ENCODE results near the gene TPD52L2. TPM values are rescaled to one million over a fixed set of nuclear protein-coding genes. Genes with fewer than 3 reads are reported as not detected.
A peak's percentile ranks its signal among the peaks of the same experiment; 100 is the strongest.
"Not testable (repeated sequence)": the region's sequence is repeated elsewhere in the genome, so short reads cannot be mapped to it uniquely, and the experiment has no call there.

TPD52L2 gene
- total and polyA plus RNA-seq, 5 experiments from 2014 or later, result 39.3 to 79.0 (median 56.4) TPM

DNA sequence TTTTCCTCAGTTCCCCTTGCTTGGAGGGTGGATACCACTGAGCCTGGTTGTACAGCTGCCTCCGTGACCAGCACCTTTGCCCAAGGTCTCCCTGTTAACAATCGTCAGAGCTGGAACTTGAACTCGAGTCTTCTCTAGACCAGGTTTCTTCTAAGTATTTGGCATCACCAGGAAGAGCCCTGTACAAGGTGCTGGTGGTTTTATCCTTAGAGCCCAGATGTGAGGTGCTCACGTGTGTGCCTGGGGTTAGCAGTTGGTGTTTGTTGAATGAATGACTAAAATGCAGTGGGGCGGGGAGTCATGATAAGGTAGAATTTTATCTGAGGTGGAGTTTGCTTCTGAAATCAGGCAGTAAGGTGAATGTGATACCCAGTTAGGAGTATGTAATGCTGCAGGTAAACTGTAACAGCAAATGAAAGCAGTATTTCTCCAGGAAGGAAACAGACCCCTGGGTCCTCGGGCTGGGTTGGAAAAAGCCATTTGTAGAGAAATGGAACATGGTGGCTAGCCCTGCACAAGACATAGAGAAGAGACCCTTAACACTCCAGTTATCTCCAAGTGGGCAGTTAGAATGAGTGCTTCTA, 33.0 kb downstream of the TPD52L2 start:
- ATAC-seq (no peak), DNase-seq (no peak)
- POLR2A ChIA-PET, result interaction anchor here (1.2 to 2.3 kb wide), 2 partner anchors 14 to 82 kb away, joined by 4 to 9 read pairs; partner anchors contain the start of gene SAMD10
- H3K27ac Mint-ChIP-seq, result peak overlapping the region; percentile 61 to 89 (median 84)
- peaks cover 32 to 76% (median 63%) of the 10 kb centered on the region in 4 donors for H3K4me1 Mint-ChIP-seq
- H3K9me3 Mint-ChIP-seq, result no peaks in the 10 kb centered on the region
- peak overlapping the region in 9 of 10 donors; percentile 3 to 72 (median 50) for H3K4me3 Mint-ChIP-seq
- H3K27me3 Mint-ChIP-seq, result no peaks in the 10 kb centered on the region
- H3K36me3 Mint-ChIP-seq, result peaks cover 0 to 17% (median 3%) of the 10 kb centered on the region in 3 donors

DNA sequence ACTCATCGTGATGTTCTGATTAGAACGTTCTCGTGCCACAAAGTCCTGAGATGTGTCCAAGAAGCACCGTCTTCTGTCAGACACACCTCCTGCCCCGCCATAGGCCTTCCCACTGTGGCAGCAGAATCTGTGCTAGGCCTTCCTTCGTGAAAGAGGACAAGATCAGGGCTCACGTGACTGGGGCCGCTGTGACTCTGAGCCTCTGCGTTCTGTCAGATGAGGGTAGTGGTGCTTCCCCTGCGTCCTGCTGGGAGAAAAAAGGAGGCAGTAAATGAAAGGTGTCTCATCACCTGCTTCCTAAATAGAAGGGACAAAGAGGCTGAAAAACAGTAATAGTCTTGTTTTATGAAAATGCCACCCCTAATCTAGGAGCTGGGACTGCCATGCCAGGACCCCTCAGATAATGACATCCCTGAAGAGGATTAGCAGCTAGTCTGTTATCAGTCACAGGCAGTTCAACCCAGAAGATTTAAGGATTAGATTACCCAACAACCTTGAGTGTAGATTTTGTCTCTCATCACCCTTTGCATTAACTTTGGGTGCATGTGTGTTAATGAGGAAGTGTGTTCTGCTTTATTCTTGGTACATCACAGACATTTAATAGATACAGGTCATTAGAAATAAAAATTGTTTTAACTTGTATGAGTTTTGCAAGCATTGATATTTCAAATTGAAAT, 34.0 kb downstream of the TPD52L2 start:
- Mint-ChIP-seq H3K27me3 (no peaks in the 10 kb centered on the region), H3K36me3 (peaks cover 0 to 17% (median 3%) of the 10 kb centered on the region in 3 donors), H3K4me3 (peak overlapping the region in 9 of 10 donors; percentile 12 to 58 (median 30)), H3K9me3 (no peaks in the 10 kb centered on the region), H3K4me1 (peaks cover 30 to 82% (median 66%) of the 10 kb centered on the region in 4 donors), H3K27ac (peak overlapping the region; percentile 61 to 89 (median 83))
- ATAC-seq (peak in 1 of 2 donors; percentile 39), DNase-seq (peak in 7 of 10 donors; percentile 15 to 67 (median 29))
- POLR2A ChIA-PET, result interaction anchor here (0.7 kb wide), 1 partner anchor 342 kb away, joined by 6 read pairs; no protein-coding TSS in a partner anchor

DNA sequence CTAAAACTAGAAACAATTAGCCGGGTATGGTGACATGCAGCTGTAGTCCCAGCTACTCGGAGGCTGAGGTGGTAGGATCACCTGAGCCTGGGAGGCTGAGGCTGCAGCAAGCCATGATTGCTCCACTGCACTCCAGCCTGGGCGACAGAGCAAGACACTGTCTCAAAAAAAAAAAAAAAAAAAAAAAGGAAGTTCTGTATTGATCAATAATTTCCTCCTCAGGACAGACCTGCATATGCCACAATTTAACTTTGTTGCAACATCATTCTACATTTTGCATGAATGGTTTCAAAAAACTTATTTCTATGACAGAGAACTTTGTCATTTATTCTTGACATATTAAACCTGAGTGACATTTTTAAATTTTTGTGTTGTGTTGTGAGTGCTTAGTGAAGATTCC, 35.3 kb downstream of the TPD52L2 start:
- H3K27me3 Mint-ChIP-seq, result no peaks in the 10 kb centered on the region
- H3K4me3 Mint-ChIP-seq, result peak overlapping the region in 3 of 10 donors; percentile 6 to 24 (median 8)
- ATAC-seq (no peak), DNase-seq (no peak)
- H3K36me3 Mint-ChIP-seq, result peaks cover 0 to 22% (median 3%) of the 10 kb centered on the region in 3 donors
- H3K4me1 Mint-ChIP-seq, result peaks cover 34 to 88% (median 67%) of the 10 kb centered on the region in 4 donors
- peak overlapping the region in 5 of 10 donors; percentile 52 to 87 (median 75) for H3K27ac Mint-ChIP-seq
- POLR2A ChIA-PET, result no interaction called here
- H3K9me3 Mint-ChIP-seq, result no peaks in the 10 kb centered on the region

DNA sequence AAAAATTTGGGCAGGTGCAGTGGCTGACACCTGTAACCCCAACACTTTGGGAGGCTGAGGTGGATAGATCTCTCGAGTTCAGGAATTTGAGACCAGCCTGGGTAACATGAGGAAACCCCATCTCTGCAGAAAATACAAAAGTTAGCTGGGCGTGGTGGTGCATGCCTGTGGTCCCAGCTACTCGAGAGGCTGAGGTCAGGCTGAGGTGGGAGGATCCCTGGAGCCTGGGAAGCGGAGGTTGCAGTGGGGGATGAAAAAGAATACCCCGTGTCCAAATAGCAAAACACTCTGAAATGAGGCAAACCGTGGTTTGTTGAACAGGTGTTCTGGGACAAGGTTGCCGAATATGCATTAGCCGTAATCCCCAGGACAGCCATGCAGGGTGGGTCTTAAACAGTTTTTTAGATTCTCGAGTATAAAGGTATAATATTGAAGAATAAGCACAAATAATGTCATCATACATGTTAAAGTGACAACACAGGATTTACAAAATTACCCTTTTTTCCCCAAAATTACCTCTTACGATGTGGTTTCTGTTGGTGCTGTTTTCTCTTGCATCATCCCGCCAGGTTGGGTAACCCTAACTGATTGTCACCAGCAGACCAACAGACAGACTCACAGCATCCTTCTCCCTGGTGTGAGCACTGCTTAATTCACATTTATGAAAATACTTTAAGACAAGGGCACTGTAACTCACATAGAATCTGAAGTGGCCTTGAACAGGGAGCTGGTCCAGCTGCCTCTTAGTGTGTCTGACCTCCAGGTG, 38.9 kb downstream of the TPD52L2 start:
- Mint-ChIP-seq H3K4me3 (peak overlapping the region in 6 of 10 donors; percentile 19 to 52 (median 38)), H3K36me3 (peaks cover 0 to 18% (median 0%) of the 10 kb centered on the region in 3 donors), H3K9me3 (no peaks in the 10 kb centered on the region), H3K27me3 (no peaks in the 10 kb centered on the region), H3K4me1 (peaks cover 21 to 75% (median 48%) of the 10 kb centered on the region in 4 donors), H3K27ac (peak overlapping the region in 9 of 10 donors; percentile 67 to 91 (median 80))
- DNase-seq (no peak), ATAC-seq (no peak)
- POLR2A ChIA-PET, result interaction anchor here (0.8 kb wide), 1 partner anchor 35 kb away, joined by 3 read pairs; no protein-coding TSS in a partner anchor

DNA sequence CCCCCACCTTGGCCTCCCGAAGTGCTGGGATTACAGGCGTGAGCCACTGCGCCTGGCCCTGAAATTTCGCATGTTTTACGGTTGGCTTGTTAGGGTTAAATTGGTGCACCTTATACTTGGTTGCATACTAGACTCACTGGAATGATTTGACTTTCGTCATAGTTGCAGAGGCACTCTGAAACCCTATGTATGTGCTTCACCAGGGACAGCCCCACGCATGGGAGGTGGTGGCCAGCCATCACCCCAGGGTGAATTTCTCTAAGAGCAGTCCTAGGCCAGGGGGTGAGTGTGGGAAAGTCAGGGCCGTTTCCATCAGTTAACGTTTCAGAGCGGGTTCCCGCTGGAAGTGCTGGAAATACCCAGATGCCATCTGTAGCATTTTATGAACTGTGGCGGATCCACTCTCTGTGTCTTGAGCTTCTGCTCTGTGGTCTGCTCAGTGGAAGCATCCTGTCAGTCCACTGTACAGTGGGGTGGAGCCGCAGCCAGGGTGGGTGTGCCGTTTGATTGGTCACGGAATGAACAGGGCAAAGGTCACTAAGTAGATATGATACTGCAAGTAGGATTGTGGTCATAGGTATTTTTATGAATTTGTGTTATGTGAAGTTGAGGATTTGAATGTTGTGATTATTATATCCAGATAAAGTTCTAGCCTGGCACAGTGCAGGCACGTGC, 43.1 kb downstream of the TPD52L2 start:
- DNase-seq (no peak), ATAC-seq (no peak)
- POLR2A ChIA-PET, result interaction anchor here (4.8 kb wide), 1 partner anchor 12 kb away, joined by 11 read pairs; no protein-coding TSS in a partner anchor
- peak overlapping the region in 5 of 10 donors; percentile 44 to 85 (median 73) for H3K27ac Mint-ChIP-seq
- H3K36me3 Mint-ChIP-seq, result peaks cover 0 to 14% (median 0%) of the 10 kb centered on the region in 3 donors
- no peaks in the 10 kb centered on the region for H3K27me3 Mint-ChIP-seq
- peaks cover 29 to 77% (median 53%) of the 10 kb centered on the region in 4 donors for H3K4me1 Mint-ChIP-seq
- H3K9me3 Mint-ChIP-seq, result no peaks in the 10 kb centered on the region
- peak overlapping the region in 1 of 10 donors; percentile 45 for H3K4me3 Mint-ChIP-seq

DNA sequence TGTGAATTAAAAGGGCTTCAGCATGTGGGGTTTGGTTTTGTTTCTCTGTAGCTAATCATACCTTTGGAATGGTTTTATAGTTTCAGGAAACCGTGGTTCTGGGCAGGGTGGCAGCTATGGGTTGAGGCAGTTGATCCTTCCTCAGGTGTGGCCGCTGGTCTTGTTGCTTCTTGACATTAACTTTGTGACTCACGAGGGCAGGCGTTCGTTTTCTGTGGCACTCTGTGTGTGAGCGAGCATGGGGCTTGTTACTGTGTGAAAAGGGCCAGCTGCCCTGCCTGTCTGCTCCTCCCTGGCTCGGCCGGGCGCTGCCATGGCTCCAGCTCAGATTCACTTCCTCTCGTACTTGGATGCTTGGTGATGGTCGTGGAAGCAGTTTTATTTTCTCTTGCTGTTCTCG, 46.1 kb downstream of the TPD52L2 start:
- DNase-seq (no peak), ATAC-seq (no peak)
- H3K36me3 Mint-ChIP-seq, result peaks cover 0 to 18% (median 8%) of the 10 kb centered on the region in 3 donors
- peaks cover 27 to 65% (median 49%) of the 10 kb centered on the region in 4 donors for H3K4me1 Mint-ChIP-seq
- peak overlapping the region in 6 of 10 donors; percentile 25 to 90 (median 74) for H3K27ac Mint-ChIP-seq
- H3K4me3 Mint-ChIP-seq, result peak overlapping the region in 5 of 10 donors; percentile 14 to 47 (median 33)
- POLR2A ChIA-PET, result interaction anchor here (1.2 kb wide), 1 partner anchor 209 kb away, joined by 5 read pairs; no protein-coding TSS in a partner anchor
- H3K9me3 Mint-ChIP-seq, result peaks cover 0 to 6% (median 0%) of the 10 kb centered on the region in 9 donors
- H3K27me3 Mint-ChIP-seq, result no peaks in the 10 kb centered on the region

DNA sequence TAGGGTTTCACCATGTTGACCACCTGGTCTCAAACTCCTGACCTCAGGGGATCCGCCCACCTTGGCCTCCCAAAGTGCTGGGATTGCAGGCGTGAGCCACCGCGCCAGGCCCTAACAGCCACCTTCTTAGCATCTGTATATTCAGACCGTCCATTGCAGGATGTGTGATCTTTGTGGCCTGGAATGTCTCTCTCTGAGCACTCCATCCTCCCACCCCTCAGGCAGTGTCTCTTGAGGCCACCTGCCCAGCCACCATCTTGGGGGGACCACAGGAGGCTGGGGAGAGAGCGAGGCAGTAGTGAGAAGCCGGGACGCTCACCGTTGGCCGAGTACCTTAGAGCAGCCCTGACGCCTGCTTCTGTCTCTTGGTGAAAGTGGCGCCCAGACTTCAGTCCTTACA, 48.7 kb downstream of the TPD52L2 start:
- Mint-ChIP-seq H3K4me3 (no peak overlapping the region), H3K27ac (peak overlapping the region in 1 of 10 donors; percentile 68), H3K9me3 (peaks cover 0 to 9% (median 2%) of the 10 kb centered on the region in 9 donors), H3K36me3 (peaks cover 0 to 25% (median 12%) of the 10 kb centered on the region in 3 donors), H3K4me1 (peaks cover 22 to 59% (median 44%) of the 10 kb centered on the region in 4 donors), H3K27me3 (no peaks in the 10 kb centered on the region)
- ATAC-seq, result no peak
- POLR2A ChIA-PET, result interaction anchor here (0.7 kb wide), 1 partner anchor 7 kb away, joined by 4 read pairs; no protein-coding TSS in a partner anchor
- DNase-seq, result no peak

DNA sequence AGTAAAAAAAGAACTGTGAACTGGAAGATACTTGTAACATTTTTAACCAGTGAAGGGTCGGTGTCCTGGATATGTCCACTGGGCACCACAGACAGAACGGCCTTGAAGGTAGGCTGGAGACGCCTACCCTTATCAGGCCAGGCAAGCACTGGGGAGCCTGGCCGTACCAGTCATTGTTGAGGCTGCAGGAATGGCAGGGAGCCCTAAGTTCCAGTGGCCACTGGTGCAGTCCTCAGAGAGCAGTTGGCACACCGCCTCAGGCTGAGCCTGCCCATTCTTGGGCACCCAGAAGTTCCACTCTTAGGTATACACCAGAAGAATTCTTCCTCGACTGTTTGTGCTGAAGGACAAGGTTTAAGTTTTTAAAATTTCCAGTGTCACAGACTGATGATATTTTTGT, 50.4 kb downstream of the TPD52L2 start:
- Mint-ChIP-seq H3K4me1 (peaks cover 15 to 50% (median 34%) of the 10 kb centered on the region in 4 donors), H3K4me3 (no peak overlapping the region), H3K27ac (no peak overlapping the region), H3K36me3 (peaks cover 0 to 27% (median 12%) of the 10 kb centered on the region in 3 donors), H3K9me3 (peaks cover 0 to 9% (median 2%) of the 10 kb centered on the region in 9 donors), H3K27me3 (no peaks in the 10 kb centered on the region)
- no peak for ATAC-seq
- DNase-seq, result no peak
- POLR2A ChIA-PET, result interaction anchor here (1.1 kb wide), 1 partner anchor 125 kb away, joined by 3 read pairs; no protein-coding TSS in a partner anchor

DNA sequence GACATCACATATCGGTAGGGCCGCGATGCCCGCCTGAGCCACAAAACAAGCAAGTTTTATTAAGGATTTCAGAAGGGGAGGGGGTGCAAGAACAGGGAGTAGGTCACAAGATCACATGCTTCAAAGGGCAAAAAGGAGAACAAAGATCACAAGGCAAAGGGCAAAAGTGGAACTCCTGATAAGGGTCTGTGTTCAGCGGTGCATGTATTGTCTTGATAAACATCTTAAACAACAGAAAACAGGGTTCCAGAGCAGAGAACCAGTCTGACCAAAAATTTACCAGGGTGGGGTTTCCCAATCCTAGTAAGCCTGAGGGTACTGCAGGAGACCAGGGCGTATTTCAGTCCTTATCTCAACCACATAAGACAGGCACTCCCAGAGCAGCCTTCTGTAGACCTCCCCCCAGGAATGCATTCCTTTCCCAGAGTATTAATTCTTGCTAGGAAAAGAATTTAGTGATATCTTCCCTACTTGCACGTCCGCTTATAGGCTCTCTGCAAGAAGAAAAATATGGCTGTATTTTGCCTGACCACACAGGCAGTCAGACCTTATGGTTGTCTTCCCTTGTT, 51.4 kb downstream of the TPD52L2 start:
- POLR2A ChIA-PET, DNase-seq, H3K9me3 Mint-ChIP-seq, ATAC-seq, H3K27me3 Mint-ChIP-seq: not testable (repeated sequence)
- Mint-ChIP-seq H3K4me1 (peaks cover 9 to 40% (median 25%) of the 10 kb centered on the region in 4 donors), H3K36me3 (peaks cover 0 to 31% (median 12%) of the 10 kb centered on the region in 3 donors), H3K4me3 (peak overlapping the region in 1 of 10 donors; percentile 21), H3K27ac (peak overlapping the region in 2 of 10 donors; percentile 18 to 48)

GRCh38 chr20:63917811-63918210, 52.7 kb downstream of the TPD52L2 start:
- Mint-ChIP-seq H3K36me3 (peaks cover 0 to 34% (median 12%) of the 10 kb centered on the region in 3 donors), H3K27me3 (no peaks in the 10 kb centered on the region), H3K27ac (peak overlapping the region in 4 of 10 donors; percentile 15 to 59 (median 52)), H3K4me3 (no peak overlapping the region), H3K4me1 (peaks cover 6 to 31% (median 18%) of the 10 kb centered on the region in 4 donors), H3K9me3 (peaks cover 0 to 9% (median 2%) of the 10 kb centered on the region in 9 donors)
- POLR2A ChIA-PET, result no interaction called here
- DNase-seq (no peak), ATAC-seq (no peak)

DNA sequence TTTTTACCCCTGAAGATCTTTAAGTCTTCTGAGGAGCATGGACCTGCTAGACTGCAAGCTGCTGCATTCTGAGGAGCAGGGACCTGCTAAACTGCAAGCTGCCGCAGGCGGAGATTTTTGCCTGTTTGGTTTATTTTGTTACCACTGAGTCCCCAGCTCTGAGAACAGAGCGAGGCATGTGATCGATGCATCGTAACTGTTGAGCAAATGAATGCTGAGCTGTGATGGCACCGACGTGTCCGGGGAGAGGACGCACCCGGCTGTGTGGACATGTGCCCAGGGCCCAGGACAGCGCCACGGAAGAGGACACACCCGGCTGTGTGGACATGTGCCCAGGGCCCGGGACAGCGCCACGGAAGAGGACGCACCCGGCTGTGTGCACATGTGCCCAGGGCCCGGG, 54.1 kb downstream of the TPD52L2 start:
- POLR2A ChIA-PET, result no interaction called here
- Mint-ChIP-seq H3K27me3 (no peaks in the 10 kb centered on the region), H3K36me3 (peaks cover 0 to 39% (median 12%) of the 10 kb centered on the region in 3 donors), H3K4me3 (no peak overlapping the region), H3K4me1 (peaks cover 6 to 27% (median 16%) of the 10 kb centered on the region in 4 donors), H3K9me3 (peaks cover 0 to 9% (median 2%) of the 10 kb centered on the region in 9 donors), H3K27ac (no peak overlapping the region)
- ATAC-seq (no peak), DNase-seq (no peak)
